Measurements from ENCODE around the gene VMAC. TPM values are rescaled to one million over a fixed set of nuclear protein-coding genes. Genes with fewer than 3 reads are reported as not detected.

The VMAC gene
- total and polyA plus RNA-seq, 2 of the 8 experiments (the other 6 are each of a cell fraction or from before 2014, with no cell fraction given) = 1.3 to 2.2 TPM

GRCh38 chr19:5929625-5930024 lies 25.0 kb downstream of the VMAC start (continued):
- TF ChIP-seq POU5F1 (IDR thresholded peaks at IDR 0.05; ENCODE audit: low read depth, low read length) = no peak
